NCI-H187 treated with DMSO at 0.1 percent for 48 hours (cell line): Measurements from ENCODE around the gene NFE2L1.

ENCODE experiments used
- DNase-seq: peaks from one replicate; lab custom pipeline; 2025; lab: John Stamatoyannopoulos, UW

NFE2L1 gene

GRCh38 chr17:48110761-48111160 is 62.6 kb downstream of the NFE2L1 start:
- DNase-seq, result no peak
